NB4 (cell line): ENCODE data around the gene ACOT11.

Source experiments
- DNase-seq: peaks from one replicate; pipeline ENCODE4 v3.0.0; 2010; ENCODE audit warnings: low read depth
- H3K4me3 ChIP-seq: one replicate; pipeline ENCODE4 v1.5.1; 2011; ENCODE audit warnings: mild to moderate bottlenecking, low read depth, low read length, moderate library complexity
- CTCF ChIP-seq: IDR thresholded peaks from one replicate; pipeline ENCODE4 v1.5.1; 2012; ENCODE audit warnings: low read depth, low read length
- MAX ChIP-seq: IDR thresholded peaks from 2 replicates; pipeline ENCODE4 v1.6.1; 2011; ENCODE audit warnings: low read depth, low read length
- MYC ChIP-seq: IDR thresholded peaks from 2 replicates; pipeline ENCODE4 v1.6.1; 2011; ENCODE audit warnings: low read depth, low read length
- POLR2A ChIP-seq: IDR thresholded peaks from 2 replicates; pipeline ENCODE4 v1.6.1; 2011; ENCODE audit warnings: mild to moderate bottlenecking; ENCODE audit not compliant: insufficient read length; ENCODE audit errors: extremely low read depth

Gene ACOT11

DNA sequence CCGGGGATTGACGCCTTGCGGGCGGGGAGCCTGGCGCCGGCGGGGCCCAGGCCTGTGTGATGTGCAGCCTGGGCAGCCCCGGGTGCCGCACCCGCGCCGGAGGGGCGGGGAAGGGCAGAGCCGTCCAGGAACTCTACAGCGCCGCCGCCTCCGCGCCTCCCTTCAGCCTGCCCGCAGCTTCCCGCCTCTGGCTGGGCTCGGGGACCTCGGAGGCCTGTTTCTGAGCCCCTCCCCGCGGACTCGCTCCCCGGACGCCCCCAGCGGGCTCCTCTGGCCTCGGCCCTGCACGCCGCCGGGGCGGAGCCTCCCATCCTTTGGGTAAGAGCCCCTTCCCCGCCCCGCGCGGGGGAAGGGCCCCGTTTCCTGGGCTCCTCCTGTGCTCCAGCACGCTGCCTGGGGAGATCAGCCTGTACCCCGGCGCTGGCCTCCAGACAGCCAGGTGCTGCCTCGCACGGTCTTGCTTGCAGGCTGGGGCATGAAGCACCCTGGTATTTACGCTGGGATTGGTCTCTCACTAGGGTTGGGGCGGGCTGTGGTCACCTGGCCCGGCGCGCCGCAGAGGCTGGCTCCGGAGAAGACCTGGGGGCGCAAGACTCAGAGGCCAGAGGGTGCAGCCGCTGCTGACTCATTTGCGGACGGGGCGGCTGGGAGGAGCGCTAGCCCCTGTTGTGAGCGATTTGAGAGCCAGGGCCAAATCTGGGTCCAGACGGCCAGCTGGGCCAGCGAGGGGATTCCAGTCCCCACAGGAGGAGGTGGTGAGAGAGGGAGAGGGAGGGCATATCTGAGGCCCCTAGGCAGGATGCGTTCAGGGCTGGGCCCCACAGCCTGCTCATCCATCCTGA is 5.7 kb upstream of the ACOT11 start:
- peak; percentile 97 for DNase-seq
- peak overlapping the region; percentile 73 for H3K4me3 ChIP-seq
- peak; percentile 62 for TF ChIP-seq POLR2A
- TF ChIP-seq MAX, result peak; percentile 73
- TF ChIP-seq CTCF, result peak; percentile 33
- peak; percentile 81 for TF ChIP-seq MYC

DNA sequence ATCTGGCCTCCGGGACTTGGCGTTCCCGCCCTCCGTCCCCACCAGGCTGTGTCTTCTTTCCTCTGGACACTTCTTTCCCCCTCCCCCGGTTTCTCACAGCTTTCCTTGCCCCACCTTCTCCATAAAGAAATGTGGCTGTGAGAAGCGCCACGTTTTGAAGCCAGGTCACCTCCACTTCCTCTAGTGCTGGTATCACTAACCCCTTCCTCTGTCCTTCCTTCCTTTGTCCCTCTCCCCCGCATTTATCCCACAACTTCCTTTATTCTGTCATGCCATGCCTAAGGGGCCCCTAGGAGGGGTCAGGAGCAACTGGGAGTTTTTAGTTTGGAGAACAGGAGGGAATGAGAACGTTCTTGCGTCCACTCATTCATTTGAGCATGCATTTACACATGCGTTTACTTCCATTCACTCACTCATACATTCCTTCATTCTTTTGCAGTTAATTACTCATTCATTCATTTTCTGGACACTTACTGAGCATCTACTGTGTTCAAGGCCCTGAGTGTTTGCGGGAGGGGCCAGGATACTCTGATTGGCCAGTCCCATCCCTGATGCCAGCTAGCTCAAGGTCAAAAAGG is 5.0 kb upstream of the ACOT11 start:
- TF ChIP-seq POLR2A (no peak), MAX (peak; percentile 67), MYC (peak; percentile 72)
- peak; percentile 85 for DNase-seq
- H3K4me3 ChIP-seq, result peak overlapping the region; percentile 70

- peak; percentile 74 for DNase-seq
- TF ChIP-seq POLR2A (no peak), MYC (0 out of 2 replicates have a peak, but pooled peaks have one; percentile 9)
- H3K4me3 ChIP-seq, result peak overlapping the region; percentile 70
These were observed 4.1 kb upstream of the ACOT11 start for GRCh38 chr1:54543729-54544496.

- TF ChIP-seq MYC (no peak), POLR2A (no peak), CTCF (no peak), MAX (no peak)
- H3K4me3 ChIP-seq, result no peak overlapping the region
- peak; percentile 23 for DNase-seq
These were observed 2.0 kb upstream of the ACOT11 start for GRCh38 chr1:54545916-54546635.

- no peak overlapping the region for H3K4me3 ChIP-seq
- DNase-seq, result peak; percentile 82
- TF ChIP-seq MYC (0 out of 2 replicates have a peak, but pooled peaks have one; percentile 1), MAX (peak; percentile 86), CTCF (no peak), POLR2A (no peak)
These were observed 1.2 kb upstream of the ACOT11 start for GRCh38 chr1:54546651-54547401.
